T follicular helper cell (primary cell): ENCODE results near the gene IFNA13.
A peak's percentile ranks its signal among the peaks of the same experiment; 100 is the strongest.
"Not testable (repeated sequence)": the region's sequence is repeated elsewhere in the genome, so short reads cannot be mapped to it uniquely, and the experiment has no call there.

Source experiments
- DNase-seq: peaks from one replicate; pipeline ENCODE4 v3.0.0-alpha.2; 2020; ENCODE audit warnings: low read depth
- total RNA-seq, 2 experiments: gene quantifications; one replicate each; lab custom pipeline; 2026; lab: John Stamatoyannopoulos, UW

IFNA13 gene
- 0 reads per million in 2 experiments for total RNA-seq

- DNase-seq: no peak
Observed at GRCh38 chr9:21367957-21368356, at the start of gene IFNA13. Gene IFNA13 (minus strand): TSS chr9:21368057. CDS start chr9:21368010, 47 bp downstream.

GRCh38 chr9:21415493-21416267 lies 47.8 kb upstream of the IFNA13 start:
- DNase-seq: no peak

- no peak for DNase-seq
Observed at GRCh38 chr9:21414220-21414940, 46.5 kb upstream of the IFNA13 start.

- DNase-seq: no peak
Observed at GRCh38 chr9:21413624-21414023, 45.8 kb upstream of the IFNA13 start.

GRCh38 chr9:21413151-21413550 lies 45.3 kb upstream of the IFNA13 start:
- no peak for DNase-seq

GRCh38 chr9:21412107-21412506 lies 44.2 kb upstream of the IFNA13 start:
- DNase-seq: no peak

GRCh38 chr9:21408817-21409216 lies 41.0 kb upstream of the IFNA13 start, which contains the start of gene IFNA8:
Gene IFNA8 (plus strand): TSS chr9:21409117. CDS start chr9:21409177, 60 bp downstream.
- no peak for DNase-seq

- no peak for DNase-seq
Observed at GRCh38 chr9:21404146-21404545, 36.3 kb upstream of the IFNA13 start.

- no peak for DNase-seq
Observed at GRCh38 chr9:21402386-21403251, 34.8 kb upstream of the IFNA13 start.

GRCh38 chr9:21399956-21400355 lies 32.1 kb upstream of the IFNA13 start:
- DNase-seq: no peak

- DNase-seq: no peak
Observed at GRCh38 chr9:21398955-21399489, 31.2 kb upstream of the IFNA13 start.

GRCh38 chr9:21395778-21396717 lies 28.2 kb upstream of the IFNA13 start:
- peak; percentile 35 for DNase-seq

GRCh38 chr9:21392270-21392669 lies 24.4 kb upstream of the IFNA13 start:
- no peak for DNase-seq

GRCh38 chr9:21385131-21385670 lies 17.3 kb upstream of the IFNA13 start, which contains the start of gene IFNA2:
Gene IFNA2 (minus strand): TSS chr9:21385398. CDS start chr9:21385329, 69 bp downstream.
- no peak for DNase-seq

- no peak for DNase-seq
Observed at GRCh38 chr9:21383627-21384026, 15.8 kb upstream of the IFNA13 start.

- DNase-seq: no peak
Observed at GRCh38 chr9:21381448-21382339, 13.8 kb upstream of the IFNA13 start.

- not testable (repeated sequence) for DNase-seq
Observed at GRCh38 chr9:21371467-21371866, 3.6 kb upstream of the IFNA13 start.

- not testable (repeated sequence) for DNase-seq
Observed at GRCh38 chr9:21367169-21367568, 688 bp downstream of the IFNA13 start.

GRCh38 chr9:21362287-21362686 lies 5.6 kb downstream of the IFNA13 start:
- no peak for DNase-seq
